Measurements from ENCODE around the gene ME2.

GRCh38 chr18:50879302-50880118, 592 bp downstream of the ME2 start:
- TF ChIP-seq POLR2AphosphoS5 (IDR thresholded peaks at IDR 0.05; ENCODE audit: low read depth, low read length) (no peak), FOXP2 (optimal IDR thresholded peaks at IDR 0.05; ENCODE audit: borderline replicate concordance, extremely low read depth, extremely low read length, insufficient read depth) (no peak), TAF1 (IDR thresholded peaks at IDR 0.05; ENCODE audit: borderline replicate concordance, insufficient read depth, low read length) (no peak), REST (IDR thresholded peaks at IDR 0.05; ENCODE audit: insufficient read depth in 1 of 2, low read depth in 2 of 2, low read length in 2 of 2) (no peak), SIN3A (IDR thresholded peaks at IDR 0.05; ENCODE audit: borderline replicate concordance, insufficient read depth, low read length) (no peak)
